SKM-1 (cell line): ENCODE results near the gene TFEB.

ENCODE experiments used
- DNase-seq: peaks from one replicate; lab custom pipeline; 2025; ENCODE audit not compliant: unreplicated experiment; lab: John Stamatoyannopoulos, UW

TFEB gene

DNA sequence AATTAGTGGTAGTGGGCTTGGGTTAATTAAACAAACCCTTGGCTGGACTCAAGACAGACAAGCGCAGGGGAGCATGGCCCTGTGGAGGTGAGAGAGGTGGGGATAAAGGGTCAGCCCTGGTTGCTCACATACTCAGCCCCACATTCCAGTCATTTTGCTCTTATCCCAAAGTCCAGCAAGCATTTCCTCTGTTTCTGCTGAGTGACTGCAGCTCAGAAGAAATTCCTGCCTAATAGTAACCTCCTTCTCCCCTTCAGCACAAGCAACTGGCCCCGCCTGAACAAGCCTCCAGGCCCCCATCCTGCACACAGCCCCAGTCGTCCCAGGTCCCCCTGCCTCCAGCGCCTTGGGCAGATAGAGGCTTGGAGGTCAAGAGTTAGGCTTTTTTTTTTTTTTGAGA, 3.6 kb upstream of the TFEB start:
- DNase-seq: no peak

- DNase-seq: no peak
Measured at GRCh38 chr6:41737591-41738130, 2.3 kb upstream of the TFEB start.

- DNase-seq: no peak
Measured at GRCh38 chr6:41736800-41737555, 1.6 kb upstream of the TFEB start.

GRCh38 chr6:41736186-41736733, 852 bp upstream of the TFEB start:
- DNase-seq: no peak

- DNase-seq: peak; percentile 79
Measured at GRCh38 chr6:41734666-41735426, 562 bp downstream of the TFEB start.

- DNase-seq: no peak
Measured at GRCh38 chr6:41733707-41734665, 1.4 kb downstream of the TFEB start.

DNA sequence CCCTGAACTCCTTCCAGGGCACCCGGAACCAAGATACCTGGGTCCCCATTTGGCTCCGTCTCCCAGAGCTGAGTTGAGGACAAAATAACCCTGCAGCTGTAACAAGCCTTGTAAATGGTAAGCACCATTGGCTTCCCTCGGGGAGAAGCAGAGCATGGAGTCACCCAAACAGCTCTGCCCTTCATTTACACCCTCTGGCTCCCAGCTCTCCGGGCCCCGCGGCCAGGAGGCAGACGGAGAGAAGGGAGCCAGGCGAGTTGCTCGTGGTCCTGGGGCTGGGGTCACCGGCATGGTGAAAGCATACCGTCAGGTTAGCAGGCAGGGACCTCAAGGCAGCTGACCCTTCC, 2.1 kb downstream of the TFEB start:
- no peak for DNase-seq

DNA sequence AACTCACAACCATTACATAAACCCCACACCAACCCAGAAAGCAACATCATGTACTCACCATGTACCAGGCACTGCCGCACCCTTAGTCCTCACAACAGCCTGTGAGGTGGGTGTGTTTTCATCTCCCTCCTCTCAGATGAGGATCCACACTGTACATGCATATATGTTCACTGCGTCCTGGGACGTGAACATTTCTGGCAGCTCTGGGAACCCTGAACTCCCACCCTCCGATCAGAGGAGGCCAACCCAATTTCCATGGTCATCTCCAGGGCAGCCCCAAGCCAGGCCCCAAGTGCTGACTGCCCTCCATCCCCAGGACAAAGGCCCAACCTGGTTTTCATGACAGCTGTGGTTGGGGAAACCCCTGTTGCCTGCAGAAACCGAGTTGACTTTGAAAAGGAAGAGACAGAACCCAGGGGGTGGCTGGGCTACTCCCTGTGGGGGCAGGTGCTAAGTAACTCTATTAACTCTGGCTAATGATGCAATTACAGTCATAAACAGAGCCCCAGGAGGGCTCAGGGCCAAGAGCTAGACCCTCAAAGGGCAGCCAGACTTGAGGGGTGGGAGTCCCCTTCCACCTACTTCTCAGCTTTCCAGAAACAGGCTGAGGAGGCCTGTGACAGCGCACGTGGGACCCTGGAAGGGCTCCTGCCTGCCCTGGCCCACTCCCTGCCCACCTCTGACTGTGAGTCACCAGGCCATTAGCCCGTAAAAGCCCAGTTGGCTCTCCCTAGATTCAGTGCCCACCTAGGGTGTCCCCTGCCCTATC, 2.6 kb downstream of the TFEB start:
- no peak for DNase-seq

- DNase-seq: no peak
Measured at GRCh38 chr6:41732149-41732548, 3.3 kb downstream of the TFEB start.

DNA sequence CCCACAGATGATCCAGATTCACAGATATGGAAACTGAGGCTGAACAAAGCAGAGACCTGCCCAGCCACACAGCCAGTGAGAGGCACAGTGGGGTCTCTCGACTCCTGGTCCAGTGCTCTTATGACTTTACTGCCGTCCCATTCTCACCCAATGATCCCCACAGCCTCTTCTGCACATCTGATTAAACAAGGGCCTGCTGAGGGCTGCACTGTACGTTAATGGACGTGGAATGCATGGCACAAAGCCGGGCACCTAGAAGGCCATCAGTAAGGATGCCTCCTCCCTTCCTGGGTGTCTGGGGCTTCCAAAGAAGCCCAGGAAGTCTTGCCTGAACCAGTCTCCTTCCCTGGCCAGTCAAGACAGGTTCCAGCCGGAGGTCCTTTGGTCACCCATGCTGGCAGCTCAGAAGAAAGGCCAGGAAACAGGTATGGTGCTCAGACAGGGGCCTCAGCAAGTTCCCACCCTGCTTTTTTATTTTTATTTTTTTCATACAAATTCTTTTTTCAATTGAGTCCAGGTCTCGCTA, 3.8 kb downstream of the TFEB start:
- no peak for DNase-seq

- DNase-seq: no peak
Measured at GRCh38 chr6:41730531-41731436, 4.6 kb downstream of the TFEB start.

DNA sequence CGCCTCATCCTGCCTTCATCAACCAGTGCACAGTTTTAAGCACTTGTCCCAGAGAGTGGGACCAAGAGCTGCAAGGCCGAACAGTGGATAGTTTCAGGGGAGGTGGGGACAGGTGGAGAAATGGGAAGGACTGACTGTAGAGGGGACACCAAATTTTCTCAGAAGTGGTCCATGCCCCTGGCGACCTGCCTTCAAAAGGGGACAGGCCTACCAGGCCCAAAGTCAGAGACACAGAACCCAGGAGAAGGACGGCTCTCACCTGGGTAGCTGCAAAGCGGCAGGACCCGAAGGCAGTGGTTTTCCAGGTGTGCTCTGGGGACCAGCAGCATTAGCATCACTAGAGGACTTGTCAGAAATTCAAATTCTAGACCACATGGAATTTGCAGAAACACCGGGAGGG, 5.8 kb downstream of the TFEB start:
- DNase-seq: no peak

DNA sequence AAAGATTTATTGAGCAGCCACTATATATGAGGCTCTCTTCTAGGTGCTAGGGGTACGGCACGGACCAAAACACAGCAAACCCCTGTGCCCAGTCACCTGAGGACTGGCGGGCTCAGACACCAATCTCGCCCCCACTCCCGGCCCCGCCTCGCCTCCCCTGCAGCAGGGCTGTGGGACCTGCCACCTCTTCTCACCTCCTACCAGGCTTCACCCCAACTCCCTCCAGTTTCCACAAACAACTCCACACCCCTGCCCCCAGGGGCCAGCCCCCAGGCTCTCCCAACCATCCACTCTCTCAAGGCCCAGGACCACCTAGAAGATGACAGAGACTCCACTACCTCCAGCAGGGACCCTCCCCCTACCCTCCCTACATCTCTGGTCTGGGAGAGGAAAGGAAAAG, 6.5 kb downstream of the TFEB start:
- no peak for DNase-seq

GRCh38 chr6:41728073-41728936, 7.1 kb downstream of the TFEB start:
- no peak for DNase-seq

DNA sequence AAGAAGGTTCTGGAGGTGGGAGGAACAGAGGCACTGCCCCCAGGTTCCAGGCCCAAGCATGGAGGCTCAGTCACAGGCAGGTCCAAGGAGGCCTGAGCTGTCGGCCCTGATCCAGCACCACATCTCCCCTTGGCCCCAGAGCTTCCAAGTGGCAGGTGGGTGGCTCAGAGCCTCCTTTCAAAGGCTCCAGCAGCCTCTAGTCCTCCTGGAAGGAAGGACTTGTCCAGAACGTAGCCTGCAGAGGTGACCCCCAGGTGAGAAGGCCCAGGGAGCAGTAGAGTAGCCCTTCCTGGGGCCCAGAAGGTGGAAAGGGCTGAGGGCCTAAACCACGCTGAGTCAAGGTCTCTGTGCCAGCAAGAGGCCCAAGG, 7.7 kb downstream of the TFEB start:
- DNase-seq: no peak

DNA sequence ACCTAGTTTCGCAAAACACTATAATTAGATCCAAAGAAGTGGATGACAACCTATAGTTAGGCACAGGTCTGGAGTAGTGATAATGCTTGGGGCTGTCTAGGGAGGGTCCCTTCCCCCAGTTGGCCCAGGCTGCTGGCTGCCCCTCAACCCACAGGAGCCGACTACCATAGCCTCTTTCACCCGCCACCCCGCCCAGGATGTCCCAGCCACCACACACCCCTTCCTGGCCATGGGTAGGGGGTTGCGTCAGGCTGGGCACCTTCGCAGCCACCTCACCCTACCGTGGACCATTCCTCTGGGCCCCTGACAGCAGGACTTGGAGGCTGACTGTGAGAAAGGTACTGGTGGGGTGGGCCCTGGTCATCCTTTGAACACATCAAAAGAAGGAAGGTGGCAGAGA, 8.5 kb downstream of the TFEB start:
- no peak for DNase-seq

DNA sequence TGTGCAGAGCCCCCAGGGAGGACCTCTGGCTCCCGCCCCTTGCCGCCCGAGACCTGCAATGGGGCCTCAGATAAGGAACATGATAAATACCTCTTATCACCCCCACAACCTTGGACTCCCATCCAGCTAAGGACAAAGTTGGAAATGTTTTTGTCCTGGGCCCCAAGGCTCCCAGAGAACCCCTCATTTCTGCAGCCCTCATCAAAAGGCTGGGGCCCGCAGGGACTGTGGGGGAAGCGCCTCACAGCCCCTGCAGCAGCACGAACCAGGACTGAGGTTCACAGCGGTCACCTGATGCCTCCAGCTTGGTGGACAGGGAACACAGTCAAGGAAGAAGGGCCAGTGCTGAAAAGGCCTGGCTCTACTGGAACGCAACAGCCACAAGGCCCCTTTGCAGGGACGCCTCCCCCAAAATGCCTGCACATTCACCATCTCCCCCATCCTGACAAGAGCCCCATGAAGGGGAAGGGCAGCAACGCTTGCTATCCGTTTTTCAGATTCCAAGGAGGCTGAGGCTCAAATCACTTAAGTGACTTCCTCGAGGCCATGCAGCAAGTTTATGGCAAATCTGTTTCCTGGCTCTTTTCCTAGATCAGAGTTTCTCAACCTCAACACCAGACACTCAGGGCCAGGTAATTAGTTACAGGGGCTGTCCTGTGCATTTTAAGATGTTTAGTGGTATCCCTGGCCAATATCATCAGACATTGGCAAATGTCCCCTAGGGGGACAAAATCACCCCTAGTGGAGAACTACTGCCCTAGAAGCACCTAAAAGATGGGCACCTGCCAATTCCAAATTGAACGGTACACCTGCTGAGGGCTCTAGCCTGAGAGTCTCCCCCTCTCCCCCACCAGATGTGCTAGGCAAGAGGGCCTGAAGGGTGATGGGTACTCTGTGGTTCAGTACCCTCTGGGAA, 10.6 kb downstream of the TFEB start:
- no peak for DNase-seq
